Gastrocnemius medialis (tissue), 4 donors: ENCODE data around the gene NUDT1.

Source experiments
- CTCF ChIP-seq, 5 experiments: fragments of 450-650 bp in 3 of 5; fragments of 200-600 bp in 2 of 5; sonication (generic) in 2 of 5; IDR thresholded peaks in 4 of 5; conservative IDR thresholded peaks in 1 of 5; 1 replicate in 4 of 5; 2 replicates in 1 of 5; pipeline ENCODE4 v1.5.1; 2016 to 2019; ENCODE audit warnings: antibody characterized with exemption in 5 of 5, mild to moderate bottlenecking in 3 of 5, moderate library complexity in 3 of 5
- POLR2A ChIP-seq, 2 donors: fragments of 450-650 bp; IDR thresholded peaks; one replicate each; pipeline ENCODE4 v1.6.1; 2017; ENCODE audit warnings: antibody characterized with exemption in 2 of 2, mild to moderate bottlenecking in 2 of 2, moderate library complexity in 2 of 2

- TF ChIP-seq CTCF (IDR thresholded peaks at IDR 0.05 in 4 of 5, conservative IDR thresholded peaks at IDR 0.05 in 1 of 5) (no peak), POLR2A (IDR thresholded peaks at IDR 0.05) (no peak)
These were observed 8.1 kb upstream of the NUDT1 start for GRCh38 chr7:2233926-2234325.
